Stimulated activated CD4-positive, alpha-beta T cell treated with anti-CD3 and anti-CD28 coated beads, TNF-alpha, amount 100 ng/mL, for 48 hours (primary cell): ENCODE data around the gene STRADA.

Experiments used
- DNase-seq, 3 donors: peaks; one replicate each; pipeline ENCODE4 v3.0.0-alpha.2; 2020; ENCODE audit warnings: low read depth in 3 of 3

Gene STRADA

GRCh38 chr17:63685578-63685977 lies 56.0 kb downstream of the STRADA start:
- no peak for DNase-seq

DNA sequence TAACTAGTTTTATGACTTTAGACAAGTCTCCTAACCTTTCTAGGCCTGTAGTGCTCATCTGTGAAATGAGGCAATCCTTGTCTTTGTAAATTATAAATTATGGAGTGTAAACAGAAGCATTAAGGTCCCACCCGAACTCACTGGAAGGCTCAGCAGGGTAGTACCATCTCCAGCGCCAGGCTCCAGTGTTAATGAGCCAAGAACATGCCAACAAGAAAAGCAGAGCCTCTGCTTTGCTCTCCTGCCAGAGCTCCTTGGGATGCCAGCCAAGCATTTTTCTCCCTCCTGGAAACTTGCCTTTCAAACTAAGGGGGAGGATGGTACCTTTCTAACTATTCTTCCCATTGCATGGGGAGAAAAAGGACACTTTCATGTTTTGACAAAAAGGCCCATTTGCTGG lies 56.6 kb downstream of the STRADA start:
- DNase-seq, result no peak

DNA sequence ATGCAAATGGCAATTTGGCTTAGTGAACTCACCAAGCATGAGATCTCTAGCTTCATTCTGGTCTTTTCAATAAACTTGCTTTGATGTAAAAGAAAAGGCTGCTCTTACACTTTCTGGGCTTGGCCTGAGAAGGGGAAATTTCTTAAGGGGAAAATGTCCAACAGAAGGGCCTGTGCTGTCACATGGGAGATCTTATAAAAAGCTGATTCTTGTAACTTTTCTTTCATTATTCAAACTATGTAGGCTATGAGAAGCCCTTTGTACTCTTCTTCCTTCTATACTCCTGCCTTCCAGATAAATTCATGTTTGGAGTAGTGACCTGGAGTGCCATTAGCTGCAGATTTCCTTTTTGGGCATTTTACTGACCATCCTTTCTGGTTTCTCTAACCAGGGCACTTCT lies 58.6 kb downstream of the STRADA start:
- no peak for DNase-seq

GRCh38 chr17:63682441-63682840 lies 59.2 kb downstream of the STRADA start:
- no peak for DNase-seq

DNA sequence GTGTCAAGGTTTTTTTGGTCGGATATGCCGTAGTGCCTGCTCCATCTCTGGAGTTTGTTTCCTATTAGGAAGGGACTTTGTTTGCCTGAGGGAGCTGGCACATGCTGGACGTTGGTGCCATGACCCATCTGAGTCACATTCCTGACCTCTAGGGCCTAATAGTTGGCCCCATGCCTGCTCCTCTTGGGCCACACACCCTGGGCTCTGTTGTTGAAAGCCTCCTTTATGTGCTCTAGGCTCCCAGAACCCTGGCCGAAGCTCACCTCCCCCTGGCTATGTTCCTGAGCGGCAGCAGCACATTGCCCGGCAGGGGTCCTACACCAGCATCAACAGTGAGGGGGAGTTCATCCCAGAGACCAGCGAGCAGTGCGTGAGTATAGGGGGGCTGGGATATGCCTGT lies 60.1 kb downstream of the STRADA start:
- DNase-seq, result no peak

DNA sequence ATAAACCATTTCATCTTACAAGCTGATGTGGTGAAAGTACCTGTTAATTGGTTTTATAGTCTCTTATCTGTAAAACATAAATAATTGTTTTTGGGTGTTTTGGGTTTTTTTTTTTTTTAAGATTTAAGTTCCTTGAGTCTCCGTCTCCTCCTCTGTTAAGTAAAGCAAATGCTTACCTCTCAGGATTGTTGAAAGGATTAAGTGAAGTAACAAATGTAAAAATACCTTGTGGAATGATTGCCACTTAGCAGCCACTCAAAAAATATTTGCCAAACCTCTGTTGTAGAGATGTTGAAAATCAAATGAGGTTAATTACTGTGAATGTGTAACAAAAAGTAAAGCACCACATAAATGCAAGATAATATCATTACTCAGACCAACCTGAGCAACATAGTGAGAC lies 60.9 kb downstream of the STRADA start:
- no peak for DNase-seq

DNA sequence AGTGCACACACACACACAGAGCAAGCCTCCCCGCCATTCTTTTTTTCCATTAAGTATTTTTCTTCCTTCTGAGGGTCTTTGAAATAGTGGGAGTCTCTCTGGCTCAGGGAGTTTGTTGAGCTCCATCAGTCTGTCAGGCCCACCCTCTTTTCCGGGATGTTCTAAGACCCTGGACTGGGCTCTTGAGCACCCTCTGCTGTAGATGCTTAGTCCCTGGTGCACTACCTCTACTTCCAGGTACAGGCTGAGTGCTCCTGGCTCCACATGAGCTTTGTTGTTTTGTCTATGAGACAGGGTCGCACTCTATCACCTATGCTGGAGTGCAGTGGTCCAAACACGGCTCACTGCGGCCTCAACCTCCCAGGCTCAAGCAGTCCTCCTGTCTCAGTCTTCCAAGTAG lies 62.4 kb downstream of the STRADA start:
- no peak for DNase-seq

GRCh38 chr17:63676584-63676983 lies 65.0 kb downstream of the STRADA start:
- DNase-seq, result no peak

GRCh38 chr17:63675607-63676546 lies 65.7 kb downstream of the STRADA start:
- no peak for DNase-seq

- no peak for DNase-seq
These were observed 66.4 kb downstream of the STRADA start for GRCh38 chr17:63675231-63675606.

DNA sequence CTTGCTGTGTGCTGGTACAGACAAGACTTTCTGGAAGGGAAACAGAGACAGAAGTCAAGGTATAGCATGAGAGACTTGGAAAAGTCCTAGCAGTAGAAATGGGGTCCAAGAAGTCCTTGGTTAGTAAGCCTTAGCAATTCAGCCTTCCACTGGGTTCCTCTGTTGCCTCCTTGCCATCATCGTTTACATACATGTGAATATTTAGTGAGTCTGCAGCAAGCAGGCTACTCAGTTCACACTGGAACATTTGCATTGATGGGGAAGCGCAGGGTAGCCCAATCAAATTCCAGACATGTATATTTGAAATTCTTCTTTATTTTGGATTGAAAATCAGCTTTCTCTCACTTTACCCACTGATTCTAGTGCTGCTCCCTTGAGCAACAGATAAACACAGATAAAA lies 68.7 kb downstream of the STRADA start:
- no peak for DNase-seq

DNA sequence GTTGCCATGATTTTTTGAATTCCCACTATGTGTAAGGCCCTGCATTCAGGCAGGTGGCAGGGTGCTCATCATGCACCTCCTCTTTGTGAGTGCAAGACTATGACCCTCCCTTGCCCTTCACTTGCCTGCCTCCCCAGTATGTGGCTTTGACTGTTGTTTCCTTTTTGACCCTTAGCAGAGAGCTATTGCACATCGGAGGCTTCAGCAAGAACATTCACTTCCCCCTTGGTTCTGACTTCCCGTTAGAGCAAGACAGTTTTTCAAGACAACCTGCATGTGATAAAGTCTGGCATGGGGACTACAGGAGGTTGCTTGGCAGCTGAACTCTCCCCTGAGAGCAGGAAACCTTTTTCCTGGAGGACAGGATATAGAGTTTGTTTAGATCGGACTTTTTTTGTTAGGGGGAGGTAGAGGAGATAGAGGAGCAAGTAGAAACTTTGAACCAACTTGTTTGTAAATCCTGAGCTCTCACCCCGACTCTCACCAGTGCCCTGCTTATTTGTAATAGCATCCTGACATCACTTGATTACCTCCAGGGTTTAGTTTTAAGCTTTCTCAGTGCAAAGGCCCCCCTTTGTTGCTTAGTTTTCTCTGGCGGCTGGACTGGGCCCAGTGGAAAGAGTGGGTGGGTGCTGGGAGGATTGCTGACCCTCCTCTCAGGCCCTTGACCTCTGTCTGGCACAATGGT lies 75.9 kb downstream of the STRADA start:
- DNase-seq, result no peak

- no peak for DNase-seq
These were observed 81.7 kb downstream of the STRADA start for GRCh38 chr17:63659850-63660249.

- no peak for DNase-seq
These were observed 83.2 kb downstream of the STRADA start for GRCh38 chr17:63658366-63658765.

- DNase-seq, result no peak
These were observed 83.8 kb downstream of the STRADA start for GRCh38 chr17:63657786-63658185.

GRCh38 chr17:63653050-63653449 lies 88.5 kb downstream of the STRADA start:
- DNase-seq, result no peak
